Prostate gland (tissue), 2 donors: ENCODE results near the gene ATE1. TPM values are rescaled to one million over a fixed set of nuclear protein-coding genes. Genes with fewer than 3 reads are reported as not detected.
"Not testable (repeated sequence)": the region's sequence is repeated elsewhere in the genome, so short reads cannot be mapped to it uniquely, and the experiment has no call there.

Experiments
- DNase-seq: peaks from one replicate; pipeline ENCODE4 v3.0.0-alpha.2; 2019; ENCODE audit warnings: low spot score
- H3K27ac ChIP-seq, 2 donors: fragments of 200-600 bp; sonication (generic); 2 replicates each; pipeline ENCODE4 v1.5.1; 2017 to 2019
- H3K27me3 ChIP-seq: fragments of 200-600 bp; sonication (generic); replicated peaks from 2 replicates; pipeline ENCODE4 v1.5.1; 2019; ENCODE audit not compliant: insufficient read depth
- H3K36me3 ChIP-seq, 2 donors: fragments of 200-600 bp; sonication (generic); 1 replicate in 1 of 2; 2 replicates in 1 of 2; pipeline versions ENCODE4 v1.5.1 to v1.8.1; 2017 to 2019
- H3K4me1 ChIP-seq: fragments of 200-600 bp; sonication (generic); replicated peaks from 2 replicates; pipeline ENCODE4 v1.5.1; 2019
- H3K4me3 ChIP-seq, 2 donors: fragments of 200-600 bp; sonication (generic); 2 replicates each; pipeline ENCODE4 v1.5.1; 2017 to 2019
- H3K9me3 ChIP-seq: fragments of 200-600 bp; sonication (generic); 2 replicates; pipeline ENCODE4 v1.5.1; 2017
- POLR2A ChIP-seq: fragments of 450-650 bp; IDR thresholded peaks from one replicate; pipeline ENCODE4 v1.6.1; 2016; ENCODE audit warnings: antibody characterized with exemption, mild to moderate bottlenecking
- POLR2AphosphoS5 ChIP-seq: sonication (generic); formaldehyde crosslinking; IDR thresholded peaks from one replicate; pipeline ENCODE4 v1.6.1; 2017; ENCODE audit warnings: antibody characterized with exemption
- WGBS: methylation state at CpG from one replicate; pipeline ENCODE4 v1.1.5; 2018; 5-methylcytosine and 5-hydroxymethylcytosine counted together
- intact Hi-C: fragments of 100-400 bp; cut with DNase I; formaldehyde crosslinking; loops from one replicate; pipeline ENCODE4 v1.14.2; 2022
- total RNA-seq, 2 donors: library from RNA; depleted of rRNA; stranded (reverse); fragments of >200 nt; gene quantifications; one replicate each; pipeline ENCODE4 v1.1.0, GENCODE V29; 2016
- TF ChIP-seq, protein P1 (sequence below), 4 experiments: fragments of 200-600 bp in 2 of 4; fragments of 450-650 bp in 2 of 4; sonication (generic) in 2 of 4; IDR thresholded peaks; 1 replicate in 3 of 4; 2 replicates in 1 of 4; pipeline ENCODE4 v1.5.1; 2016 to 2019; ENCODE audit warnings: antibody characterized with exemption in 4 of 4, mild to moderate bottlenecking in 2 of 4, moderate library complexity in 2 of 4

Gene ATE1
- total RNA-seq, 2 donors from 2014 or later: 29.9 to 36.2 TPM

DNA sequence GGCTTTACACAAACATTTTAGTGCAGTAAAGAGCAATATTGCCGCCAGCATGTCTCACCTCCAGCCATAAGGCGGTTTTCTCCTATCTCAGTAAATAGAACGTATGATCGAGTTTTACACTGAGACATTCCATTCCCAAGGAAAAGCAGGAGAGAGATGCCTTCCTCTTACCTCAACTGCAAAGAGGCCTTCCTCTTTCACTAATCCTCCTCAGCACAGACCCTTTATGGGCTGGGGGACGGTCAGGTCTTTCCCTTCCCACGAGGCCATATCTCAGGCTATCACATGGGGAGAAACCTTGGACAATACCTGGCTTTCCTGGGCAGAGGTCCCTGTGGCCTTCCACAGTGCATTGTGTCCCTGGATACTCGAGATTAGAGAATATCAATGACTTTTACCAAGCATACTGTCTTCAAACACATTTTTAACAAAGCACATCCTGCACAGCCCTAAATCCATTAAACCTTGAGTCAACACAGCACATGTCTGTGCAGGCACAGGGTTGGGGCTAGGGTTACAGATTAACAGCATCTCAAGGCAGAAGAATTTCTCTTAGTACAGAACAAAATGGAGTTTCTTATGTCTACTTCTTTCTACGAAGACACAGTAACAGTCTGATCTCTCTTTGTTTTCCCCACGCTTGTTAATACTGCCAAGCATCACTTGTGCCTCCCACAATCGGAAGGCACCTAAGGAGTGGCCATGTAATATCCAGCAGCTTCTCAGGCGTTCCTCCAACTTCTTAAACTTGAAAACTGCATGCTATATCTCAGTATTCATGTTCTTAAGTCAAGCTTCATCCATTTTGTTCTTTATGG is 2.6 kb upstream of the ATE1 start:
- H3K36me3 ChIP-seq, H3K4me3 ChIP-seq, H3K4me1 ChIP-seq, H3K27me3 ChIP-seq, H3K9me3 ChIP-seq, intact Hi-C loops, DNase-seq: not testable (repeated sequence)
- 28% methylated on average over 11 of the region's 11 CpGs for WGBS
- H3K27ac ChIP-seq: peak overlapping the region; percentile 99 to 100
- peak; percentile 36 for TF ChIP-seq POLR2AphosphoS5

DNA sequence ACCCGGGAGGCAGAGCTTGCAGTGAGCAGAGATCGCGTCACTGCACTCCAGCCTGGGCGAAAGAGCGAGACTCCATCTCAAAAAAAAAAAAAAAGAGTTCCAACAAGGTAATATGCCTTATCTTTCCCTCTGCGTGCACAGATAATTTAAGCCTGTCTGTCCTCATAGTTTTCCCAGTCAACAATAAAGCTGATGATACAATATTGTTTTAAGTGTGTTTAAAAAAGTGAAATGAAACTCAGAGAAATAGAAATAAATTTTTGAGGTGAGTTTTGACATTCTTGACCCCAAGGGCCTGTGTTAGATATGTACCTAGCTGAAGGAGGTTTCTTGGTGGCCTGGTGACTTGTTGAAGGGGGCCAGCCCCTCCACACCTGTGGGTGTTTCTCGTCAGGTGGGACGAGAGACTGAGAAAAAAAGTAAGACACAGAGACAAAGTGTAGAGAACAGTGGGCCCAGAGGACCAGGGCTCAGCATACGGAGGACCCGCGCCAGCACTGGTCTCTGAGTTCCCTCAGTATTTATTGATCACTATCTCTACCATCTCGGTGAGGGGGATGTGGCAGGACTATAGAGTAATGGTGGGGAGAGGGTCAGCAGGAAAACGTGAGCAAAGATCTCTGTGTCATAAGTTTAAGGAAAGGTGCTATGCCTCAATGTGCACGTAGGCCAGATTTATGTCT is 1.9 kb upstream of the ATE1 start:
- not testable (repeated sequence) for H3K36me3 ChIP-seq, H3K9me3 ChIP-seq, H3K27me3 ChIP-seq, DNase-seq, H3K4me3 ChIP-seq, H3K4me1 ChIP-seq
- intact Hi-C loops: loop anchor here (5.0 kb wide), 1 partner anchor 43 kb away; no protein-coding TSS in a partner anchor
- WGBS: 33% methylated on average over 14 of the region's 14 CpGs
- peak overlapping the region; percentile 99 to 100 for H3K27ac ChIP-seq

DNA sequence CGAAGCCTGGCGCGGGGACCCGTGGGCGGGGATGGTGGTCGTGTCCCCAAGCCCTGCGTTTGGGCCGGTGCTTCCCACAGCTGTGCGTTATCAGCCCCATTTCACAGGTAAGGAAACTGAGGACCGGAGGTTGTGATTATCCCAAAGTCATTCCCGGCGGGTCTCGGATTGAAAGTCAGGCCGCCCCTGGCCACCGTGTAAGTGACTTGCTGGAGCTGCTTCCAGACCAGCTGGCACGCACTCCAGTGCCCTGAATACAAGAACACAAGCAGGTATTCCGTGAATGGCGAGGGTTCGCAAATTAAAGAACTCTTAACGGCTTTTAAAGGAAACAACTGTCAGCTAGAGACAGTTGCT is 675 bp upstream of the ATE1 start:
- no peaks in the 10 kb centered on the region for H3K36me3 ChIP-seq
- peak overlapping the region; percentile 99 to 100 for H3K27ac ChIP-seq
- no peak for TF ChIP-seq POLR2A
- no peak for TF ChIP-seq POLR2AphosphoS5
- TF ChIP-seq, protein P1, sequence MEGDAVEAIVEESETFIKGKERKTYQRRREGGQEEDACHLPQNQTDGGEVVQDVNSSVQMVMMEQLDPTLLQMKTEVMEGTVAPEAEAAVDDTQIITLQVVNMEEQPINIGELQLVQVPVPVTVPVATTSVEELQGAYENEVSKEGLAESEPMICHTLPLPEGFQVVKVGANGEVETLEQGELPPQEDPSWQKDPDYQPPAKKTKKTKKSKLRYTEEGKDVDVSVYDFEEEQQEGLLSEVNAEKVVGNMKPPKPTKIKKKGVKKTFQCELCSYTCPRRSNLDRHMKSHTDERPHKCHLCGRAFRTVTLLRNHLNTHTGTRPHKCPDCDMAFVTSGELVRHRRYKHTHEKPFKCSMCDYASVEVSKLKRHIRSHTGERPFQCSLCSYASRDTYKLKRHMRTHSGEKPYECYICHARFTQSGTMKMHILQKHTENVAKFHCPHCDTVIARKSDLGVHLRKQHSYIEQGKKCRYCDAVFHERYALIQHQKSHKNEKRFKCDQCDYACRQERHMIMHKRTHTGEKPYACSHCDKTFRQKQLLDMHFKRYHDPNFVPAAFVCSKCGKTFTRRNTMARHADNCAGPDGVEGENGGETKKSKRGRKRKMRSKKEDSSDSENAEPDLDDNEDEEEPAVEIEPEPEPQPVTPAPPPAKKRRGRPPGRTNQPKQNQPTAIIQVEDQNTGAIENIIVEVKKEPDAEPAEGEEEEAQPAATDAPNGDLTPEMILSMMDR (IDR thresholded peaks at IDR 0.05): no peak
- H3K9me3 ChIP-seq: no peaks in the 10 kb centered on the region
- H3K4me1 ChIP-seq: peaks cover 4% of the 10 kb centered on the region
- no peaks in the 10 kb centered on the region for H3K27me3 ChIP-seq
- H3K4me3 ChIP-seq: peak overlapping the region; percentile 97 to 98
- DNase-seq: peak; percentile 51
- intact Hi-C loops: loop anchor here (5.0 kb wide), 1 partner anchor 44 kb away; no protein-coding TSS in a partner anchor
- 2% methylated on average over 16 of the region's 20 CpGs for WGBS

DNA sequence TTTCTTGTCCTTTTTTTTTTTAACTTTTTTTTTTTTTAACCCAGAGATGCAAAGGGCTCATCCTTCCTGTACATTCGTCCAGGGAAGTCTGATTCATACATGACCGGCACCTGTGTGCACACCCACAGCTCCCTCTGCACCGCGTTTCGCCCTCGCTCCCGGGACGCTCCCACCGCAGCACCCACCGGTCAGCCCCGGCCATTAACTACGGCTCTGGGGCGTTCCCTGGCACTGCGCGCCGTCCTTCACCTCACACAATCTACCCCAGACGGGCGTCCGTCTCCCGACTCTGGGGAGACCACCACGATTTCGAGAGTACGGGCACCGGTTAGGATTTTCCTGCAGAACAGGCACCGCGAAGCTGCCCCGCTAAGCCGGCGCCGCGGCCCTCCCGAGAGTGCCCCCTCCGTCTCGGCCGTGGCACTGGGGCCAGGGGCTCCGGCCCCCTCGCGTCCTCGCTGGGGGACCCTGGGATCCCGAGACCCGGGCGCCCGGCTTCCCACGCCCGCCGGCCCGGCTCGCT is 452 bp downstream of the ATE1 start:
- peak overlapping the region; percentile 99 to 100 for H3K27ac ChIP-seq
- peak; percentile 45 for TF ChIP-seq POLR2A
- no peak for TF ChIP-seq POLR2AphosphoS5
- WGBS: under 1% methylated on average over 42 of the region's 48 CpGs
- H3K9me3 ChIP-seq: no peaks in the 10 kb centered on the region
- peaks cover 4% of the 10 kb centered on the region for H3K4me1 ChIP-seq
- H3K27me3 ChIP-seq: no peaks in the 10 kb centered on the region
- intact Hi-C loops: loop anchor here (2.0 to 5.0 kb wide), 2 partner anchors 45 to 185 kb away; no protein-coding TSS in a partner anchor
- DNase-seq: peak; percentile 46
- peak overlapping the region; percentile 97 to 98 for H3K4me3 ChIP-seq
- H3K36me3 ChIP-seq: no peaks in the 10 kb centered on the region

DNA sequence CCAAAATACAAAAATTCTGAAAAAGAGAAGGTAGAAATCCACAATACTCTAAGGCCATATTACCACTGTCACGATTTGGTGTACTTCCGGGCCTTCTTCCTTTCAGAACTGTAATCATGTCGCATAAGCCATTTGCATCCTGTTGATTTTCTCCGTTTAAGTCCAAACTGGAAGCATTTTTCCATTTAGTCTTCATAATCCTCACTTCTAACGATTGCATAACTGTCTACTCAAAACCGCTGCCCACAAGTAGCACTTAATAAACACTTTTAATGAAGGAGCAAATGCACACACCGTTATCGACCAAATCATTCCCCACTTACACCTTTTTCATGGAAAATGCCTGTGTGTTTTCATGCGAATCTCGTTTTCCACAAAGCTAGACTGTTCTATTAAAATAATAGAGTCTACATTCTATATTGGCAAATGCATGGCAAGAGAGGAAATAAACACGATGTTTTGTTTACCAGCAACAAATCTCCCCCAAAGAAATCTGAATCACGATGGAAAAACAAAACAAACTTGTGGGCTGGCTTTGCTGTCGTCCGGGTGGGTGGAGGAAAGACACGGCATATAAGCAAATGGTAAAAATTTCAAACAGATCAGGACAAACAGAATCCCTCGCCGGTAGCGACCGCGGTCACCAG is 1.0 kb downstream of the ATE1 start:
- Histone ChIP-seq H3K36me3 (no peaks in the 10 kb centered on the region), H3K4me1 (peaks cover 4% of the 10 kb centered on the region), H3K9me3 (no peaks in the 10 kb centered on the region), H3K4me3 (peak overlapping the region; percentile 97 to 98), H3K27ac (peak overlapping the region; percentile 99 to 100), H3K27me3 (no peaks in the 10 kb centered on the region)
- WGBS: 1% methylated on average over 20 of the region's 20 CpGs
- intact Hi-C loops: loop anchor here (2.0 to 5.0 kb wide), 2 partner anchors 46 to 186 kb away; no protein-coding TSS in a partner anchor
- no peak for DNase-seq
- TF ChIP-seq POLR2AphosphoS5: peak; percentile 32
- TF ChIP-seq, protein P1 (IDR thresholded peaks at IDR 0.05): no peak
- no peak for TF ChIP-seq POLR2A

DNA sequence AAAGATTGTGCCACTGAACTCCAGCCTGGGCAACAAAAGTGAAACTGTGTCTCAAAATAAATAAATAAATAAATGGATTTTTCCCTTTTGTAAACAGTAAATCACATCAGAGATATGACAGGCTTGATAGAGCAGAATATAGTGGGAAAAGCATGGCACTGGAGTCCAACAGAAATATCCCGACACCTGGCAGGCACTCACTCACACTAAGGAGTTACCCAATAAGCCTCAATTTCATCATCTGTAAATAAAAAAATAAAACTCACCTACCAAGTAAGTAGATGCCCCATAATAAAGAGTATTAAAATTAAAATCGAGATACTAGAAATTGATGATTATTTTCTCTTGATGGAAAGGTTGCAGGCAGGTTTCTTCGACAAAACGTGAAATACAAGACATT is 1.7 kb downstream of the ATE1 start:
- 70% methylated on average over 4 of the region's 4 CpGs for WGBS
- Histone ChIP-seq H3K36me3 (no peaks in the 10 kb centered on the region), H3K4me1 (peaks cover 4% of the 10 kb centered on the region), H3K9me3 (no peaks in the 10 kb centered on the region), H3K4me3 (no peak overlapping the region), H3K27ac (peak overlapping the region in 1 of 2 donors; percentile 99), H3K27me3 (no peaks in the 10 kb centered on the region)
- TF ChIP-seq, protein P1 (IDR thresholded peaks at IDR 0.05): no peak
- TF ChIP-seq POLR2A (no peak), POLR2AphosphoS5 (no peak)
- DNase-seq: no peak
- intact Hi-C loops: loop anchor here (2.0 to 5.0 kb wide), 2 partner anchors 46 to 187 kb away; no protein-coding TSS in a partner anchor
